HG03571 (cell line): ENCODE data around the gene ZNF606.

Source experiments
- ATAC-seq: cut with Tn5 transposase; IDR thresholded peaks from one replicate; pipeline ENCODE4 v1.9.1; 2021; ENCODE audit not compliant: unreplicated experiment

The ZNF606 gene

DNA sequence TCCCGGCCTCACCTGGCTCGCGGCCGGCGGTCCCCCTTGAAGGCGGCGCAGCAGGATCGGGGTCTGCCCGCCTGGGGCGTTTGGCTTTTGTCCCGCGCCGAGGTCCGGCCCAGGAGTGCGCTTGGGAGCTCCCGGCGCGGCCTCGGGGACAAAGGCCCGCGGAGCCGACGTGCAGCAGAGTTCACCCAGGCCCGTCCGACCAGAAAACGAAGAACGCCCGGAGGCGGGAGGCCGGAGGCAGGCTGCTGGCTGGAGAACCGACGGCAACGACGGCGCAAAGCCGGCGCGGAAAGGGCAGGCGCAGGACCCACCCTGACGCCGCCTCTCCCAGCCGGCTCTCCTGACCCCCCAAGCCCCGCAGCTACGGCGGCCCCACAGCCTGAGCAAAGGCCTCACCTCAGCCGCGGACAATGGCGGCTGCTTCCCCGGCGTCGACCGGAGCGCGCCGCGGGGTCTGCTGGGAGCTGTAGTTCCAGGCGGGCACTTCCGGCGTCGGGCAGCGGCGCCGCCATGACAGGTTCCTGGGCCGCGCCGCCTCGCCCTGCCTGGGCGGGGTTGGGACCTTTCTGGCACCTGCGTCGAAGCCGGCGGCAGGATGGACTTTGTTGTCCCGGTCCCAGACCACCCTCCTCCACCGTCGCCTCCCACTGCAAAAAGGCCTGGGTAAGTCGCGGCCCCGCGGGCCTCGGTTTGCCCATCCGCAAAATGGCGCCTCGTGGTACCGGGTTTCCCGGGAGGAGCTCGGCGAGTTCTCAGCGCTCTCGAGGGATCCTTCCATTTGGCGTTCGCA lies at the start of gene ZNF606:
Gene ZNF606 (minus strand): TSS at position 437 of the 790 bp plus-strand sequence. CDS start 1,501 bp downstream, outside the sequence.
- peak; percentile 88 for ATAC-seq

DNA sequence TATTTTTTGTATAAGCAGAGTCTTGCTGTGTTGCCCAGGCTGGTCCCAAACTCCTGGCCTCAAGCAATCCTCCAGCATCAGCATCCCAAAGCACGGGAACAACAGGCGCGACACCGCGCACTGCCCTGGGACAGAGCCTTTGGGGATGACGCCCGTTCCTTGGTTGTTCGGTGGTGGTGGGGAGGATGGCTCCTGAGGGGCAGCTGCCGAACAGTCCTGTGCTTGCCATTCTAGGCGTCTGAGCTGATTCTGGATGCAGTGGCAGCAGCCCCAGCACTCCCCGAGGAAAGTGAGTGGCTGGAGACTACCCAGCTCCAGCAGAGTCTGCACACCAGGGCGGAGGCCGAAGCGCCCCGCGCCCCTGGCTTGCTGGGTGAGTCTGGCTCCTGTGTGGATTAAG lies 49.6 kb upstream of the ZNF606 start:
- ATAC-seq: no peak

DNA sequence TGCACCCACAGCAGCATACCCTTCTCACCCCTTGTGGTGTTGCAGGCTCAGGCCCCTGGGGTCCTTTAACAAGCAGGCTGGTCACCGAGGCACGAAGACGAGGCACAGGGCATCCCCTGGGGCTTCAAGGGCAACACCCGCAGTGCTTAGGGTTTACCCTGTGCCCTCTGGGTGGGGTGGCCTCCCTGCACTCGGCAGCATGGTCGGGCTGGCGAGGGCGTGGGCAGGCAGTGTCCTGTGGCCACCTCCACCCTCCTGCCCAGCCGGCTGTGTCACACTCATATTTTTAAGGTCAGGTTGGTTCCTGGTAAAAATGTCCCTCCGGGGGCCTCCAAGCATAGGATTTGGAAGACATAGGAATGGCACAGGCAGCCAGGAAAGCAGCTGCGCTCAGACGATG lies 45.1 kb upstream of the ZNF606 start:
- no peak for ATAC-seq

GRCh38 chr19:58046856-58047255 lies 44.2 kb upstream of the ZNF606 start:
- ATAC-seq: no peak

GRCh38 chr19:58045411-58046050 lies 42.9 kb upstream of the ZNF606 start:
- ATAC-seq: no peak

DNA sequence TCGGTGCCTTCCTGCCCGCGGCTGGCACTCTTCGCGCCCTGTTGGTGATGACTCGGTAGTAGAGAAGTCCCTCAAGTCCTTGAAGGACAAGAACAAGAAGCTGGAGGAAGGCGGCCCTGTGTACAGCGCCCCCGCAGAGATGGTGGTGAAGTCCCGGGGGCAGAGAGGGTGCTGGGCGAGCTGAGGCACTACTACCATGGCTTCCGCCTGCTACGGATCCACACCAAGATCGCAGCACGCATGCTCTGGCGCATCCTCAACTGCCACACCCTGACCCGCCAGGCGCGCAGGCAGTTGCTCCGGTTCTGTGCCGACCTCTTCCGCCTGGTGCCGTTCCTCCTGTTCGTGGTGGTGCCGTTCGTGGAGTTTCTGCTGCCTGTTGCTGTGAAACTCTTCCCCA lies 42.3 kb upstream of the ZNF606 start:
- ATAC-seq: no peak

DNA sequence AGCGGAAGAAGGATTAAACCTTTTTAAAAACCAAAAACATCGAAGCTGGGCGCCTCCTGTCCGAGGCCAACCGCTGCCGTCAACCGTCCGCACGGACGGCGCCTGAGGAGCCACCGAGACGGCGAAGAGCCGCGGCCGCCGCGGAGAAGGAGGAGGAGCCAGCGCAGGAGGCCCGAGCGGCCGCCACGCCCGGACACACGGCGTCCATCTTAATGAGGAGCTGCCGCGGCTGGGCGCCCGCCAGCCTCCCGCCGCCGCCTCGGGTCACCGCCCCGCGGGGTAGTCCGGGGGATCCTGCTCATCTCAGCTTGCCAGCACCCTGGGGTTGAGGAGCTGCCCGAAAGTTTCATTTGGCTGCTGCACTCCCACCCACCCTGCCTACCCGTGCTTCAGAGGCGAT lies 41.8 kb upstream of the ZNF606 start:
- ATAC-seq: no peak

GRCh38 chr19:58042495-58043340 lies 40.1 kb upstream of the ZNF606 start:
- no peak for ATAC-seq

DNA sequence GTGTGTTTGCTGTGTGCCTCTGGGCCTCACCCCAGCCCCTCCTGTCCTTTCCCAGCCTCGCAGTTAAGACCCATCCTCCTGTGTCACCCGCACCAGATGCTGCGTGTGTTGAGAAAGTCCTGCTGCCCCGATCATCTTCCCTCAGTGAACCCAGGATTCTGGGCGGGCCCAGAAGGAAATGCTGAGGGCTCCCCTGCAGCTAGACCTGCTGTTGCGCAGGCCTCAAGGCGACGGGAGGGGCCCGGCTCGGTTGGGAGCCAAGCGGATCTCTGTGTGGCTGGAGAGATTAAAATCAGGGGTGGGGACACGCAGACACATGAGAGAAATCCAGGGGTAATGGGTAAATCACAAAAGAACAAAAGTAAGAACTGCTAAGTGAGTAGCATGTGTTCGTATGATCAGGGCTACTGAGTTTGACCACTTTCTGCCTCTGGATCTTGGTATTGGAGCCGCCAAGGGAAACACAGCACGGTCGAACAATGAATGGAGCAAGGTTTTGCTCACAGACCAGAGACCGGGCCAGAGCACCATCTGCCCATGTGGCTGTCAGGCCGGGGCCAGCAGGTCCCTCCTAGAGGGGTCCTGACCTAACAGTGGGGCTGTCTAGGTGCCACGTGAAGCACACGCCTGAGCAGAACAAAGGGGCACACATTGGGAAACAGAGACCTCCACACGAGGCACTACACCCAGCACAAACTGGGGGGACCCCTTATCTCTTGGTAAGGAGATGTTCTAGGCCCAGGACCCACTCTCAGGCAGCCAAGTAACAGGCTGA lies 38.3 kb upstream of the ZNF606 start:
- no peak for ATAC-seq

- no peak for ATAC-seq
These were observed 36.1 kb upstream of the ZNF606 start for GRCh38 chr19:58038688-58039204.

DNA sequence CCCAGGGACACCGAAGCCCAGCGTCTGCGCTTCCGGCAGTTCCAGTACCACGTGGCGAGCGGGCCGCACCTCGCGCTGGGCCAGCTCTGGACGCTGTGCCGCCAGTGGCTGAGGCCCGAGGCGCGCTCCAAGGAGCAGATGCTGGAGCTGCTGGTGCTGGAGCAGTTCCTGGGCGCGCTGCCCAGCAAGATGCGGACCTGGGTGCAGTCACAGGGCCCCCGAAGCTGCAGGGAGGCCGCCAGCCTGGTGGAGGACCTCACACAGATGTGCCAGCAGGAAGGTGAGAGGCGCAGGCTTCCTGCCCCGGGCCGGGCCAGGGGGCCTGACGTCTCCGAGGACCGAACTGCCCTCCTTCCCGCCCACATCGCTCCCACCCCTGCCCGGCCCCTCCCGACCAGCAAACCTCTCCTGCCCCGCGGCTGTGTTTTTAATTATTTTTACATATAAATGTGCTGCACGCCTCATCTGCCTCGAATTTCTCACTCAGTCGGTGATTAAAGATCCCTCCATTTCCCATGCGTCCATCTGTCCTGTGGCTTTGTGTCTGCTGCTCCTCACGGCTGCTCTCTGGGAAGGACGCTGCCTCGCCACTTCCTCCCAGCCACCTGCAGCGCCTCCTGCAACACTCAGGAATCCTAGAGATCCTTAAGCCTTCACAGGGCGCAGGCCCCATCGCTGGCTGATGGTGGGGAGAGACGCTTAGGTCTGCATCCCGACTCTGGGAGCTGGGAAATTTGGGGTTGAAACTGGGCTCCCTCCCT lies 35.5 kb upstream of the ZNF606 start:
- ATAC-seq: no peak

- ATAC-seq: no peak
These were observed 33.2 kb upstream of the ZNF606 start for GRCh38 chr19:58035863-58036262.

DNA sequence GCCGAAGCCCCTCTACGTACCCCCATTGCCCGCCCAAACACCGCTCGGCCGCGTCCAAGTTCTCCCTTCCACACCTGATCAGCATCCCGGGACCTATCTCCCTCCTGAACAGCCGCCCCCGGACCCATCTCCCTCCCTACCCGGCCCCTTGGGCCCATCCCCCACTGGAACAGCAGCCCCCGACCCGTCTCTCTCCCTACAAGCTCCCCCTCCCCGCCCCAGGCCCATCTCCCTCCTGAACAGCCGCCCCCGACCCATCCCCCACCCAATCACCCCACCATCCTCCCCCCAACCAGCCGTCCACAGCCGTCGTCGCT lies 31.8 kb upstream of the ZNF606 start:
- ATAC-seq: no peak

DNA sequence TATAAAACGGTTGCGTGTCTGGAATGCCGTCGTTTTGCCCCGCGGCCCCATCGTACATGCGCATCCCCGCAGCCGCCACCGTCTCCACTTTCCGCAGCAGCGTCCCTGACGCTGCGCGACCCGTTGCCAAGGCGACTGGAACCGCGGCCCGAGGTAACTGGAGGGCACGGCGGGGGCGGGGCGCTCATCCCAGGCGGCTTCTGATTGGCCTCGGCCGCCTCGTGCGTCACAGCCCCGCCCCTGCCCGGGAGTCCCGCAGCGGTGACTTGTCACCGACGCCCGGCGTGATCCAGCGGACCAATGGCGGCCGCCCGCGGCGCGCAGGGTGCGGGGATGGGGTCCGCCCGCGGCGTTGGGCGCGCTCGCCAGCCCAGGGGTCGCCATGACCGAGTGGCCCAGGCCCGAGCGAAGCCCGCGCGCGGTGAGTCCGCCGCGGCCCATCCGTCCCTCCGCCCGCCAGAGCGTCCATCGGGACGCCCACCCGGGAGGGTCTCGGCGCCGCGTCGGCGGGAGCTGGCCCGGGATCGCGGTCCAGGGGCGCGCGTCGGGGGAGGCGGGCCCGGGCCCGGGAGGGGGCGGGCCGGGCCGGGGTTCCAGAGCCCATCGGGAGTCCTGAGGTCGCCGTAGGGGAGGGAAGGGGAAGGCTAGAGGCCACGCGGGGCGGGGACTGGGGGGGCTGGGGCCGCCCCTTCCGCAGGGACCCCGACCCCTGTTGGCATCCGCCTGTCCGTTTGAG lies 31.3 kb upstream of the ZNF606 start, which contains the start of gene ZSCAN1:
Gene ZSCAN1 (plus strand): TSS at position 285 of the 736 bp plus-strand sequence. CDS start 3,812 bp downstream, outside the sequence.
- no peak for ATAC-seq

DNA sequence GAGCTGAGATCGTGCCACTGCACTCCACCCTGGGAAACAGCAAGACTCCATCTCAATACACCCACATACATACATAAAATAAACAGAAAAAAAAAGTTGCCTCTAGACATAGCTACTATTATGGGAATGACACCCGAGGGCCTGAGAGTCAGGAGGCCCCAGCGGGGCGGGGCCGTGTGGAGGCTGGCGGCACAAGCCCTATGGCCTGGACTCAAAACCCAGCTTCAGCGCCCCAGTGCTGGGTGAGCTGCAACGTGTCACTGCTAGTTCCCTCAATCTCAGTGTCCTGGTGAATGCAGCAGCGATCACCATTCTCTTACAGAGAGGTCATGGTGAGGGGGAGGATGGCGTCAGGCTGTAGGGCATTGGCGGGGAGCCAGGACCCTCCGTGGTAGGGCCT lies 22.0 kb upstream of the ZNF606 start:
- no peak for ATAC-seq

DNA sequence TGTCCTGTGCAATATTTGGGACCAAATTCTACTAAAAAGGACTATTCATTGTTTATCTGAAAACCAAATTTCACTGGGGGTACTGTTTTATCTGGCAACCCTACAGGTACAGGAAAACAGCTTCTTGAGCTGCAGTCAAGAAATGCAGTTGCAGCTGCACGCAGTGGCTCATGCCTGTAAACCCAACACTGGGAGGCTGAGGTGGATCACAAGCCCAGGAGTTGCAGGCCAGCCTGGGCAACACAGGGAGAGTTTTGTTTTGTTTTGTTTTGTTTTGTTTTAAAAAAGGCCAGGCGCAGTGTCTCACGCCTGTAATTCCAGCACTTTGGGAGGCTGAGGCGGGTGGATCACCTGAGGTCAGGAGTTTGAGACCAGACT lies 19.7 kb upstream of the ZNF606 start:
- ATAC-seq: no peak

DNA sequence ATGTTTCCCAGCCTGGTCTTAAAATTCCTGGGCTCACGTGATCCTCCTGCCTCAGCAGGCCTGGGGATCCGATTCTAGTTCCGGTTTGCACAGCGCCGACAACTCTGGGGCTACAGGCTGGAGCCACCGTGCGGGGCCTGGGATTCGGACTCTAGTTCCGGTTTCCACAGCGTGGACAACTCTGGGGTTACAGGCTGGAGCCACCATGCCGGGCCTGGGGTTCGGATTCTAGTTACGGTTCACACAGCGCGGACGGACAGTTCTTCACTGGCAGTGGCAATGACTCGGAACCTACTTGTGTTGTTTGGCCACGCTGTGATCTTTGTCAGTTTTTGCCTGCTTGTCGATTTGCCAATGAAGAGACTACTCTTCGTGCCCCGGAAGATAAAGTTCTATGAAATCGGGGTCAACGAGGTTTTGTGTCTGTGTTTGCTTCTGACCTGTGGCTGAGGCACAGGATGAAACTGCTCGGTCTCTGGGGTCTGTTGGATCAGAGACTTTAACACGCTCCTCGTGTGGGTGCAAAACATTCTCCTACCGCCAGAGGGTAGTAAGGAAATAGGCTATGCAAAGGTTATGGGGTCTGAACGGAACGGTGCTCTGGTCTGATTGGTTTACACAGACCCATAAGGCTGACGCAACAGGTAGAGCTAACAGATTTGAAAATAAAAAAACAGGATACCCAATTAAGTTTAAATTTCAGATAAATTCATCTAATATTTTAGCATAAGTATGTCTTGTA lies 19.1 kb upstream of the ZNF606 start:
- no peak for ATAC-seq

DNA sequence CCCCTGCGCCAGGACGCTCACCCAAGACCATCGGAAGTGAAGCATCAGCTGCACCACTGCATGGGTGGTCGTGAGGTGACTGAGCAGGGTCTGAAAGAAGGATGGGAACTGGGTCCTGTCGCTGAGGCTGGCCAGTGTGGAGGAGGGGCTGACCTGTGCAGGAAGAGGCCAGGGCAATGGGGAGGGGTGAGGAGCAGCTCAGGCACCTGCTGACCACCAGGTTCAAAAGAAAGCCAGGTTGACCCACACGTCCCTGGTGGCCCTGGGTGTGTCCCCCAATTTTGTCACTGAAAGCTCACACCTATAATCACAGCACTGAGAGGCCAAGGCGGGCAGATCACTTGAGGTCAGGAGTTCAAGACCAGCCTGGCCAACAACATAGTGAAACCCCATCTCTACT lies 17.5 kb upstream of the ZNF606 start:
- ATAC-seq: no peak

- no peak for ATAC-seq
These were observed 11.5 kb upstream of the ZNF606 start for GRCh38 chr19:58014141-58014540.
